Suprapubic skin (tissue), 3 donors: Measurements from ENCODE around the gene TMEM95.
A peak's percentile ranks its signal among the peaks of the same experiment; 100 is the strongest.

Experiments used
- EP300 ChIP-seq: sonication (generic); formaldehyde crosslinking; IDR thresholded peaks from one replicate; pipeline ENCODE4 v1.6.1; 2017; ENCODE audit warnings: antibody characterized with exemption
- POLR2A ChIP-seq, 2 donors: fragments of 450-650 bp; IDR thresholded peaks; one replicate each; pipeline ENCODE4 v1.6.1; 2017; ENCODE audit warnings: antibody characterized with exemption in 2 of 2, mild to moderate bottlenecking in 2 of 2, moderate library complexity in 2 of 2
- TF ChIP-seq, protein P1 (sequence below), 2 donors: fragments of 200-600 bp in 1 of 2; fragments of 450-650 bp in 1 of 2; sonication (generic) in 1 of 2; IDR thresholded peaks; one replicate each; pipeline ENCODE4 v1.5.1; 2016 to 2019; ENCODE audit warnings: antibody characterized with exemption in 2 of 2, mild to moderate bottlenecking in 1 of 2, moderate library complexity in 1 of 2

DNA sequence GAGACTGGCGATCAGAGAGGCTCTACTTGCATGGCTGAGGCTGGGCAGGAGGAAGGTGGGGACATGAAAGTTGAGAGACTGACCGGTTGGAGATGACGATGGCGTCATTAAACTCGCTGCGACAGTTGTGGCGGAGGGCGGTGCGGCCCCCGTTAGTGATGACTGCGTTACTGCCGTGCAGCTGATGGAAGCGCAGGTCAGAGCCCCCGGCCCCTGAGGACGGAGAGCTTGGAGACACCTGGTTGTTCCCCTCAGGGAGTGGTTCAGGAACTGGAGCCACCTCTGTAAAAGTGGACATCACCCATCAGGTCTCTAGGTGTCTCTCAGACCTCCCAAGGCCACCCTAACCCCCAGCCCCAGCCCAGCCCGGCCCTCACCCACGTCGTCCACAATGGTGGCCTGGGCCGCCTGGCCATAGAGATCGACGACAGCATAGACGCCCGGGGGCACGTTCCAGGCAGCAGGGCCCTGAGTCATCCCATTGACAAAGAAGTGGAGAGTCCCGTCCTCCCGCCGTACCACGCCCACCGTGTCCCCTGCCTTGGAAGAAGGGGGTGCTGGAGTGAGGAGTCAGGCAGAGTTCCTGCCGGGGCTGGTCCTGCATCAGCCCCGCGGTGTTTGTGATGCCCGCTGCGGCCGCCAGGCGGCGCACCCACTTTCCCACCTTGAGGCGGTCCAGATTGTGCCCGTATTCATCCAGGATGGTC lies 31.1 kb upstream of the TMEM95 start:
- TF ChIP-seq, protein P1, sequence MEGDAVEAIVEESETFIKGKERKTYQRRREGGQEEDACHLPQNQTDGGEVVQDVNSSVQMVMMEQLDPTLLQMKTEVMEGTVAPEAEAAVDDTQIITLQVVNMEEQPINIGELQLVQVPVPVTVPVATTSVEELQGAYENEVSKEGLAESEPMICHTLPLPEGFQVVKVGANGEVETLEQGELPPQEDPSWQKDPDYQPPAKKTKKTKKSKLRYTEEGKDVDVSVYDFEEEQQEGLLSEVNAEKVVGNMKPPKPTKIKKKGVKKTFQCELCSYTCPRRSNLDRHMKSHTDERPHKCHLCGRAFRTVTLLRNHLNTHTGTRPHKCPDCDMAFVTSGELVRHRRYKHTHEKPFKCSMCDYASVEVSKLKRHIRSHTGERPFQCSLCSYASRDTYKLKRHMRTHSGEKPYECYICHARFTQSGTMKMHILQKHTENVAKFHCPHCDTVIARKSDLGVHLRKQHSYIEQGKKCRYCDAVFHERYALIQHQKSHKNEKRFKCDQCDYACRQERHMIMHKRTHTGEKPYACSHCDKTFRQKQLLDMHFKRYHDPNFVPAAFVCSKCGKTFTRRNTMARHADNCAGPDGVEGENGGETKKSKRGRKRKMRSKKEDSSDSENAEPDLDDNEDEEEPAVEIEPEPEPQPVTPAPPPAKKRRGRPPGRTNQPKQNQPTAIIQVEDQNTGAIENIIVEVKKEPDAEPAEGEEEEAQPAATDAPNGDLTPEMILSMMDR (IDR thresholded peaks at IDR 0.05), result peak; percentile 66 to 92
- TF ChIP-seq POLR2A (IDR thresholded peaks at IDR 0.05) (no peak), EP300 (no peak)
